Left hindlimb (tissue), 1 donor: ENCODE measurements around the gene MVD.
"Not testable (repeated sequence)": the region's sequence is repeated elsewhere in the genome, so short reads cannot be mapped to it uniquely, and the experiment has no call there.

Experiments
- DNase-seq: peaks from one replicate; pipeline ENCODE4 v3.0.0-alpha.2; 2018

The MVD gene

GRCh38 chr16:88622866-88623265 lies 40.0 kb downstream of the MVD start:
- DNase-seq, result no peak

GRCh38 chr16:88622125-88622524 lies 40.8 kb downstream of the MVD start:
- DNase-seq, result no peak

DNA sequence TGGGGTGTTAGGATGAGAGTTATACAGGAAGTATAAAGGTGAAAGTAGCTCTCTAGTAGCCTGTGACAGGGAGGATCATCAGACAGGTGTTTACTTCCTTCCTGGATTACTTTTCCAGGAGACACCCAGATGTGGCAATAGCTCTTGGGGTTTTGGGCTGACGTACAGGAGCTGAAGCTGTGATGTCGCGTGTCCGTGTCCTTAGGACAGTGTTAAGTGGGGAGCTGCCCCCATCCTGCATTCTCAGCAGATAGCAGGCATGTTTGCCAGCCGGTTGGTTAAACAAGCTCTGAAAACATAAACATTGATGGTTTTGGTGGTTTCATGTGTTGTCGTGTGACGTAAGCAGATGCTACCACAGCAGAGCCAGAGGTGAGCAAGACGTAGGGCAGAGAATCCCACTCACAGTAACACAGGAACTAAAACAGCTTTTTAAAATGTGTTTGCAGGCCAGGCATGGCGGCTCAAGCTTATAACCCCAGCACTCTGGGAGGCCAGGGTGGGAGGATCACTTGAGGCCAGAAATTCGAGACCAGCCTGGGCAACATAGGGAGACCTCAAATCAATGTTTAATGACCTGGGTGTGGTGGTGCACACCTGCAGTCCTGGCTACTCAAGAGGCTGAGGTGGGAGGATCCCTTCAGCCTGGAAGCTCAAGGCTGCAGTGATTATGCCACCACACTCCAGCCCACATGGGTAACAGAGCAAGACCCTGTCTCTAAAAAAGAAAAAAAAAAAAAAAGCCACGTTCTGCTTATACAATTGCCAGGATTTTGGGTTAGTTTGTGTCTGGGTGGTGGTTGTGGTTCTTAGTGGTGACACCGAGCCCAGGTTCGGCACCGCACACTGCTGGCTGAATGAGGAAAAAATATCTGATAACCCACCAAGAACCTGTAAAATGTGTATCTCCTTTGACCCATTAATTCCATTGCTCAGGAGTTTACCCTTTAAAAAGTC lies 42.8 kb downstream of the MVD start:
- DNase-seq, result no peak

- no peak for DNase-seq
Observed at GRCh38 chr16:88618956-88619667, 43.8 kb downstream of the MVD start.

- no peak for DNase-seq
Observed at GRCh38 chr16:88618182-88618955, 44.5 kb downstream of the MVD start.

- DNase-seq, result no peak
Observed at GRCh38 chr16:88617268-88618031, 45.4 kb downstream of the MVD start.

DNA sequence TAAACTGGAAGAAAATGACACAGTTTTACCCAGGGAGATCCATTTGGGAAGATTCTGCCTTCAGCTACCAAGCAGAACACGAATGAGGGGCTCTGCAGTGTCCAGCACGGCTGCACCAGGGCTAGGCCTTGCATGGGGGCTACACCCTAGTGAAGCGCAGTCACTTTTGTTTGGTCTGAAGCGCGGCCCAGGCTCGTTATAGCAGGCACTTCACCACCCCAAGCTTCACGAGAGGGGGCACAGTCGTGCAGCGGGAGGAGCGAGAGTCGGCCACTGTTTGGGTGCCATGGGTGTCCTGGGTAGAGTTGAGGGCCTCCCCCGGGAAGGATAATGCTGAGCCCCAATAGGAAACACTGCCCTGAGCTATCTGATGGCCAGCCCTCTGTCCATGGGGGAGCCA lies 46.2 kb downstream of the MVD start:
- no peak for DNase-seq

DNA sequence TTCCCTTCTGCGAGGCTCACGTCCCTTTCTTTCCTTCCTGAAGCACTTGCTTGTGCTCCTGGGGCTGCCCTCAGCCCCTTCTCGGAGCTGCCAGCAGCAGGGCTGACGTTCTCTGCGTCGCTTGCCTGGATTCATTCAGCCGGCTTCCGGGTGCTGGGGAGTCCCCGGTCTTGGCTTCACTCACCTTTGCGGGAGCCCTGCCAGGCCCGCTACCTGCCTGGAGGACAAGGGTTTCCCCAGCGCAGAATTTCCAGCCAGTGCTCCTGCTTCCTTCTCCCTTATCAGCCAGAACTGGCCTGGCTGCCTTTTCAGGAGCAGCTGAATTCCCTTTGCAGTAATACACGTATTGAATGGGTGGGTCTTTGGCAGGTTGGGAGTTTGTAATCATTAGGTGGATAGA lies 46.6 kb downstream of the MVD start:
- DNase-seq, result no peak

- no peak for DNase-seq
Observed at GRCh38 chr16:88614818-88615580, 47.9 kb downstream of the MVD start.

DNA sequence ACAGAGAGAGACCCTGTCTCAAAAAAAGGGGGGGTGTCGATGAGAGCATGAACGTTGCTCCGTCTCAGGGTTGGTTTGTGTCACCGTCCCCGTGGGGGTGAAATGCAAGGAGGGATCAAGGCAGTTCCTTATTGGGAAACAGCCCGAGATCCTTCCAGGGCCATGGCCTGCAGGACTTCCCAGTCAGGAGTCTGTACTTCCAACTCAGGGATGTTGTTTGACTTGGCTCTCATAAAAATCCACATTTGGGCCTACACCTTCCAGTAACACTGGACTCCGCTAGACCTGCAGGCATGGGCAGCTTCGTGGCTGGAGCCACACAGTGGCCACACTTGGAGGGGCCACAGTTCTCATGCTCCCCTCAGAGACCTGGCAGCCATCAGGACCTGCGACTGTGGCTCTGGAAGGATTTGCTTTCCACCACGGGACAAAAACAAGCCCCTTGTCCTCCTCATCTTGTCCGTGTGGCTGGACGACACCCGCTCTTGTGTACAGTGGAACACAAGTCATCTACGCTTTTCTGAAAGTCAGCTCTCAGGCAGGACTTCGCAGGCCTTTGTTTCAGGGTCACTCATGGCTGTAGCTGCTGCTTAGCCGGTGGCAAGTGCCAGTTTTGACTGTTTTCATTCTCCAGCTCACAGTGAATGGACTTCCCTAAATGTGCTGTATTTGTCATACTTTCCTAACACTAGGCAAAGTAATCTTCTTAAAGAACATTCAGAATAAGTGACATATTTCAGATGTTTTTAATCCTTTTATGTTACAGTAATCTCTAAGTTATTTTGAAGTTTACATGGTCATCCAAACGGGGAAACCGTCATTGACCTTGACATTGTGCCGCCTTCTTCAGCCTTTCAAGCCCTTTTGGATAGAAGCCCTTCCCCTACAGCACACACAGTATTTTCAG lies 48.7 kb downstream of the MVD start:
- no peak for DNase-seq

- no peak for DNase-seq
Observed at GRCh38 chr16:88613293-88613692, 49.6 kb downstream of the MVD start.

DNA sequence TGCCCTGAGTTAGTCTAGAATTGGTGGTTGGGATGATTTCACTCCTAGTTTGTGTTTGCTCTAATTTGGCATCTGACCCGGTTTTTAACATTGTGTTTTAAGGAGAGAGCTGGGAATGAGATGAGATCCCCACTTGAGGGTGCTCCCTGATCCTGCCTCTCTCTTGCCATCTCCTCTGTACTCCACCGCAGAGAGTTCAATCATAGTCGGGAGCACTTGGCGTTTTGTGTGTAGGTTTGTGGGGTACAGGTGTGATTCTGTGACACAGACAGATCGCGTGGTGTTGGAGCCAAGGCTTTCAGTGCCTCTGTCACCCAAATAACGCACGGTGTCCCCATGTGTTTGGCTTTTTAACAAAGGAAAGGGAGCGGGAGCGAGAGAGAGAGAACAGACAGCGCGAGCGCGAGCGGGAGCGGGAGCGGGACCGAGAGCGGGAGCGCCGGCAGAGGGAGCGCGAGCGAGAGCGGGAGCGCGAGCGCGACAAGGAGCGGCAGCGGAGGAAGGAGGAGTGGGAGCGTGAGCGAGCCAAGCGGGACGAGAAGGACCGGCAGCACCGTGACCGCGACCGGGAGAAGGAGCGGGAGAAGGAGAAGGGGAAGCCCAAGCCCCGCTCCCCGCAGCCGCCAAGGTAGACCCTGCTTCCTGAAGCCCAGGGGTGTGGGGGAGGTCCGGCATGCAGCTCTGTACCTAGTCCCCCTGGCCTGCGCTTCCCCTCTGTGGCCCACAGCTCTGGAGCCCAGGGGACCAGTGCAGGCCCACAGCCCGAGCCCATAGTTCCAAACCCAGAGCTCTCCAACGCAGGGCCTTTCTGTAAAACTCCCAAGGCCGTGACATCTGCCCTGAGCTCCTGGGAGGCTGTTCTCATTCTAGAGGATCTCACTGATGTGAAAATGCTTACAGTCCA lies 51.7 kb downstream of the MVD start:
- DNase-seq, result no peak

DNA sequence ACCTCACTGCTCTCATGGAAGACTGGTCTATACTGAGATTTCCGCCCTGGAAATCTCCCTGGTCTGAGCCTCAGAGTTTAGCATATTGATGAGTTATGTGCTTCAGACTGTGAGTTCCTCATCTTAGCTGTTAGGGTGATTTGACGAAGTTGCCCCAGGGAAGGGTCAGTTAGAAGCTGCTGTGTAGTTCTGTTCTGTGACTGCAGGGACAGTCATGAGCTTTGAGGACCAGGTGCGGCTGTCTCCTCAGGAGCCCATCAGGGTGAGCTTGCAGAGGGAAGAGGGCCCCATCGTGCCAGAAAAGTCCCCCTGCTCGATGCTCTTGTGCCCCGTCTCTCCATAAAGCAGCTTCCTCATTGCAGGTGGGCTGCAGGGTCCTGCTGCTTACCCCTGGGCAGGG lies 52.8 kb downstream of the MVD start:
- no peak for DNase-seq

DNA sequence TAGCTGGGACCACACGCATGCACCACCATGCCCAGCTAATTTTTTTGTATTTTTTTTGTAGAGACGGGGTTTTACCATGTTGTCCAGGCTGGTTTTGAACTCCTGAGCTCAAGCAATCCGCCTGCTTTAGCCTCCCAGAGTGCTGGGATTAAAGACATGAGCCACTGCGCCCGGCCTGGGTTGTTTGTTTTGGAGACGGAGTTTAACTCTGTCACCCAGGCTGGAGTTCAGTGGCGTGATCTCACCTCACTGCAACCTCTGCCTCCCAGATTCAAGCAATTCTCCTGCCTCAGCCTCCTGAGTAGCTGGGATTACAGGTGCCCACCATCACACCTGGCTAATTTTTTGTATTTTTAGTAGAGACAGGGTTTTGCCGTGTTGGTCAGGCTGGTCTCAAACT lies 53.5 kb downstream of the MVD start:
- not testable (repeated sequence) for DNase-seq

GRCh38 chr16:88608076-88608475 lies 54.8 kb downstream of the MVD start:
- DNase-seq, result no peak

DNA sequence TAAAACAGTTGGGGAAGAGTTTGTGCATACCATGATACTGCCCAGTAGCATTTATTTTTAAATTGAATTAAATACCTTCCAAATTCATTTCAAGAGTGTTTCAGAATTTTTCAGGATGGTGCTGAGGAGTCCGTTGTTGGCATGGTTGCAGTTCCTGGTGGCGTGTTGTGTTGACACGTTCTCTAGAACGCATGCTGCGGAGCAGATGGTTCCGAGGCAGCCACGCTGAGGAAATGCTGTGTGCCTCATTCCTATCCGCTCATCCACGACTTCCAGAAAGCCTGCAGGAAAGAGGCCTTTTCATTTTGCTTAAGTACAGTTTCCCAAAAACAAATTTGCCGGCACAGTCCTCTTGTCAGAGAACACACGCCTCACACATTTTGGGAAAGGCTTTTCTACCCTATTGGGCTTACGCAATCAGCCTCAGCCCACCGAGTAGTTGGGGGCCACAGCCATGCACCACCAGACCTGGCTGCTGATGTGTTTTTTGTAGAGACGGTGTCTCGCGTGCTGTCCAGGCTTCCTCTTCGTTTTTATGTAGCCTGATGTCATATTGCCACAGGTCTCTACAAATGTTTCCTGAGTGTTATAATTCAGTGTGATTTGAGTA lies 56.6 kb downstream of the MVD start:
- DNase-seq, result no peak

DNA sequence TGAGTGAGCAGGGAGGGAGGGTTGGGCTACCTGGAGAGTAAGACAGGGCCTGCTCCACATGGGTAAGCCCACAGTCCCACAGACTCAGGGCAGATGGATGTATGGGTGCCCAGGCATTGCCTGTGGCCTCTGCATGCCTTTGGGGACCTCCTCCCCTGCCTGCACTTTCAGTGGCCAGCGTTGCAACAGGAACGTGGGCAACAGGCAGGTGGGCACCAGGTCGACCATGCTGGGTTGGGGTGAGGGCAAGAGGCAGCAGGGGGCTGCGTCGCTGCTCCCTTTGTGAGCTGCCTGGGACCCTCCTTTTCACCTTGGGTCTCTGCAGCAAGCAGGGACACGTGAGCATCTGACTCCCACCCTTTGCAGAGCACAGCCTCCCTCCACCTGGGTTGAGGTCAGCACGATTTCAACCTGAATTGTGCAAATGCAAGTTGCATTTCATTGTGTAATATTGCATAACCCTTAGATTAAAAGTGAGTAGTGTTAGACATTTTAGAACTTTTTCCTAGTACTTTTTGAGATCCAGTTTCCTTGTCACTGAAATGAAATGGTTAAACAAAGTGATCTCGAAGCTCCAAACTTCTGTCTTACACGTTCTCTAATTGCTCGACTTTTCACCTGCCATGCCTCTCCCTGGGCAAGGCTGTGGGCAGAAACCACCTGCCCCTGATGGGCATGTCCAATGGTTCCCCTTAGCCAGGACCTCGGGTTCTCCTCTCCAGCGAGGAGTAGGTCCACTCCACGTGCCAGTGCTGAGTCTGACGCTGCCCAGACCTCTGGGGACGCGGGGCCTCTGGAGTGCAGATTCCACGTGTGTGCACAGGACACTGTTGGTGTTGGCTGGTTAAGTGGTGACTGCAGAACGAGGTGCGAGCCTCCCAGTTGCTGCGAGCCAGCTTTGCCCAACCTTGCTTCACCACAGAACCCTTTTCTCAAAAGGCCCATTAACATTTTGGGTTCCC lies 57.4 kb downstream of the MVD start:
- DNase-seq, result no peak

DNA sequence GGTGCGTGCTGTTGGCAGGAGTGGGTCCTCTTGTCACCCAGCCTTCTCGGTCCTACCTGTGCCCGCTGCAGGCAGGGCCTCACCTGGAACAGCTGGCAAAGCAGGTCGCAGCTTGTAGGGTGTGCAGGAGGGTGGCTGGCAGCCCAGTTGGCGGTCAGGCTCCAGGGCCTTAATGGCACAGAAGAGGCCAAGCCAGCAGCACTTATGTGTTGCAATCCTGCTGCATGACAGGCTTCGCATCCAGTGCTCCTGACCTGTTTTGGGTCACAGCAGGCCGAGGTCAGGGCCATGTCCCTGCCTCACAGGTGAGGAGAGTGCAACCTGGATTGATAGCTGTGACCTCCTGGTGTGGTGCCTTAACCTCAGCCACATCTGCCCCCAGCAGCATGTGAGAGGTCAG lies 60.8 kb downstream of the MVD start:
- DNase-seq, result no peak
